Stimulated activated CD8-positive, alpha-beta memory T cell treated with anti-CD3 and anti-CD28 coated beads, Interleukin-7, amount 100 ng/mL, for 1 hour (primary cell): ENCODE results near the gene TCN2.
"Not testable (repeated sequence)": the region's sequence is repeated elsewhere in the genome, so short reads cannot be mapped to it uniquely, and the experiment has no call there.

Source experiments
- DNase-seq, 2 donors: peaks; one replicate each; pipeline ENCODE4 v3.0.0-alpha.2; 2020; ENCODE audit warnings: low read depth in 2 of 2

Gene TCN2

GRCh38 chr22:30610299-30610698 lies 3.3 kb downstream of the TCN2 start:
- DNase-seq: no peak

- DNase-seq: no peak
Measured at GRCh38 chr22:30611197-30611596, 4.2 kb downstream of the TCN2 start.

GRCh38 chr22:30612789-30613188 lies 5.8 kb downstream of the TCN2 start:
- DNase-seq: no peak

- DNase-seq: no peak
Measured at GRCh38 chr22:30614268-30614667, 7.3 kb downstream of the TCN2 start.

GRCh38 chr22:30614879-30615278 lies 7.9 kb downstream of the TCN2 start:
- no peak for DNase-seq

- no peak for DNase-seq
Measured at GRCh38 chr22:30615543-30615954, 8.6 kb downstream of the TCN2 start.

- DNase-seq: no peak
Measured at GRCh38 chr22:30617819-30618218, 10.8 kb downstream of the TCN2 start.

GRCh38 chr22:30619909-30620308 lies 12.9 kb downstream of the TCN2 start:
- not testable (repeated sequence) for DNase-seq

GRCh38 chr22:30626413-30626812 lies 19.4 kb downstream of the TCN2 start:
- no peak for DNase-seq

GRCh38 chr22:30627471-30627870 lies 20.5 kb downstream of the TCN2 start:
- no peak for DNase-seq

GRCh38 chr22:30628491-30628890 lies 21.5 kb downstream of the TCN2 start:
- DNase-seq: no peak

GRCh38 chr22:30631469-30631868 lies 24.5 kb downstream of the TCN2 start:
- not testable (repeated sequence) for DNase-seq

- DNase-seq: peak; percentile 82 to 89
Measured at GRCh38 chr22:30634471-30635233, 27.7 kb downstream of the TCN2 start.

GRCh38 chr22:30635273-30636225 lies 28.6 kb downstream of the TCN2 start, which contains the start of gene SLC35E4:
Gene SLC35E4 (plus strand): TSS chr22:30635781. CDS start chr22:30636451, 670 bp downstream.
- peak; percentile 95 for DNase-seq

GRCh38 chr22:30636226-30637077 lies 29.5 kb downstream of the TCN2 start:
- DNase-seq: no peak

- DNase-seq: no peak
Measured at GRCh38 chr22:30637701-30638114, 30.7 kb downstream of the TCN2 start.

- no peak for DNase-seq
Measured at GRCh38 chr22:30640361-30640760, 33.4 kb downstream of the TCN2 start.

GRCh38 chr22:30640839-30641430 lies 34.0 kb downstream of the TCN2 start:
- no peak for DNase-seq

- DNase-seq: no peak
Measured at GRCh38 chr22:30643055-30643875, 36.3 kb downstream of the TCN2 start.

- DNase-seq: no peak
Measured at GRCh38 chr22:30646518-30647160, 39.7 kb downstream of the TCN2 start.
